RWPE1 (cell line): Measurements from ENCODE around the gene KIAA1614.

ENCODE experiments used
- CTCF ChIA-PET: fragments of 350-600 bp; sonication (Branson Sonifier 250); formaldehyde crosslinking; extraction: SDS; loops from one replicate; lab custom pipeline; 2021; lab: Yijun Ruan, JAX
- POLR2A ChIA-PET: fragments of 400-600 bp; formaldehyde crosslinking; extraction: SDS; loops from one replicate; lab custom pipeline; 2020; ENCODE audit warnings: antibody characterized with exemption; ENCODE audit not compliant: low non-redundant PET; lab: Yijun Ruan, JAX
- DNase-seq: peaks from one replicate; pipeline ENCODE4 v3.0.0; 2012; ENCODE audit warnings: low spot score
- H3K27ac ChIP-seq: fragments of 450-650 bp; 2 replicates; pipeline ENCODE4 v1.5.1; 2017
- CTCF ChIP-seq: fragments of 450-650 bp; conservative IDR thresholded peaks from 2 replicates; pipeline ENCODE4 v1.5.1; 2017; ENCODE audit warnings: low read depth, mild to moderate bottlenecking

KIAA1614 gene

GRCh38 chr1:180918519-180918918, 5.8 kb downstream of the KIAA1614 start:
- TF ChIP-seq CTCF, result no peak
- DNase-seq, result no peak
- H3K27ac ChIP-seq, result no peak overlapping the region
- CTCF ChIA-PET, result interaction anchor here (1.3 kb wide), 1 partner anchor 25 kb away, joined by 3 read pairs; no protein-coding TSS in a partner anchor
- POLR2A ChIA-PET, result no interaction called here

- no peak for DNase-seq
- ChIA-PET POLR2A (no interaction called here), CTCF (interaction anchor here (1.3 kb wide), 1 partner anchor 24 kb away, joined by 3 read pairs; no protein-coding TSS in a partner anchor)
- no peak for TF ChIP-seq CTCF
- no peak overlapping the region for H3K27ac ChIP-seq
These were observed 6.5 kb downstream of the KIAA1614 start for GRCh38 chr1:180919183-180919700.

GRCh38 chr1:180920193-180920592, 7.5 kb downstream of the KIAA1614 start:
- no peak for TF ChIP-seq CTCF
- CTCF ChIA-PET, result no interaction called here
- POLR2A ChIA-PET, result no interaction called here
- no peak for DNase-seq
- H3K27ac ChIP-seq, result no peak overlapping the region

- no peak overlapping the region for H3K27ac ChIP-seq
- ChIA-PET CTCF (no interaction called here), POLR2A (no interaction called here)
- TF ChIP-seq CTCF, result no peak
- DNase-seq, result no peak
These were observed 8.0 kb downstream of the KIAA1614 start for GRCh38 chr1:180920702-180921101.

GRCh38 chr1:180921386-180921785, 8.7 kb downstream of the KIAA1614 start:
- TF ChIP-seq CTCF, result no peak
- no peak overlapping the region for H3K27ac ChIP-seq
- ChIA-PET CTCF (no interaction called here), POLR2A (no interaction called here)
- no peak for DNase-seq

- no peak for TF ChIP-seq CTCF
- DNase-seq, result no peak
- H3K27ac ChIP-seq, result peak overlapping the region; percentile 77; the same call in 1 of the 2 replicates
- CTCF ChIA-PET, result interaction anchor here (0.6 kb wide), 1 partner anchor 1714 kb away, joined by 3 read pairs; no protein-coding TSS in a partner anchor
- POLR2A ChIA-PET, result no interaction called here
These were observed 9.4 kb downstream of the KIAA1614 start for GRCh38 chr1:180921891-180922630.
